ENCODE measurements around the gene CILP. TPM values are rescaled to one million over a fixed set of nuclear protein-coding genes. Genes with fewer than 3 reads are reported as not detected.
A peak's percentile ranks its signal among the peaks of the same experiment; 100 is the strongest.

CILP gene, protein sequence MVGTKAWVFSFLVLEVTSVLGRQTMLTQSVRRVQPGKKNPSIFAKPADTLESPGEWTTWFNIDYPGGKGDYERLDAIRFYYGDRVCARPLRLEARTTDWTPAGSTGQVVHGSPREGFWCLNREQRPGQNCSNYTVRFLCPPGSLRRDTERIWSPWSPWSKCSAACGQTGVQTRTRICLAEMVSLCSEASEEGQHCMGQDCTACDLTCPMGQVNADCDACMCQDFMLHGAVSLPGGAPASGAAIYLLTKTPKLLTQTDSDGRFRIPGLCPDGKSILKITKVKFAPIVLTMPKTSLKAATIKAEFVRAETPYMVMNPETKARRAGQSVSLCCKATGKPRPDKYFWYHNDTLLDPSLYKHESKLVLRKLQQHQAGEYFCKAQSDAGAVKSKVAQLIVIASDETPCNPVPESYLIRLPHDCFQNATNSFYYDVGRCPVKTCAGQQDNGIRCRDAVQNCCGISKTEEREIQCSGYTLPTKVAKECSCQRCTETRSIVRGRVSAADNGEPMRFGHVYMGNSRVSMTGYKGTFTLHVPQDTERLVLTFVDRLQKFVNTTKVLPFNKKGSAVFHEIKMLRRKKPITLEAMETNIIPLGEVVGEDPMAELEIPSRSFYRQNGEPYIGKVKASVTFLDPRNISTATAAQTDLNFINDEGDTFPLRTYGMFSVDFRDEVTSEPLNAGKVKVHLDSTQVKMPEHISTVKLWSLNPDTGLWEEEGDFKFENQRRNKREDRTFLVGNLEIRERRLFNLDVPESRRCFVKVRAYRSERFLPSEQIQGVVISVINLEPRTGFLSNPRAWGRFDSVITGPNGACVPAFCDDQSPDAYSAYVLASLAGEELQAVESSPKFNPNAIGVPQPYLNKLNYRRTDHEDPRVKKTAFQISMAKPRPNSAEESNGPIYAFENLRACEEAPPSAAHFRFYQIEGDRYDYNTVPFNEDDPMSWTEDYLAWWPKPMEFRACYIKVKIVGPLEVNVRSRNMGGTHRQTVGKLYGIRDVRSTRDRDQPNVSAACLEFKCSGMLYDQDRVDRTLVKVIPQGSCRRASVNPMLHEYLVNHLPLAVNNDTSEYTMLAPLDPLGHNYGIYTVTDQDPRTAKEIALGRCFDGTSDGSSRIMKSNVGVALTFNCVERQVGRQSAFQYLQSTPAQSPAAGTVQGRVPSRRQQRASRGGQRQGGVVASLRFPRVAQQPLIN
- total RNA-seq: under 1 TPM in 1 of 2 experiments, not detected in 1; 0.05 TPM

DNA sequence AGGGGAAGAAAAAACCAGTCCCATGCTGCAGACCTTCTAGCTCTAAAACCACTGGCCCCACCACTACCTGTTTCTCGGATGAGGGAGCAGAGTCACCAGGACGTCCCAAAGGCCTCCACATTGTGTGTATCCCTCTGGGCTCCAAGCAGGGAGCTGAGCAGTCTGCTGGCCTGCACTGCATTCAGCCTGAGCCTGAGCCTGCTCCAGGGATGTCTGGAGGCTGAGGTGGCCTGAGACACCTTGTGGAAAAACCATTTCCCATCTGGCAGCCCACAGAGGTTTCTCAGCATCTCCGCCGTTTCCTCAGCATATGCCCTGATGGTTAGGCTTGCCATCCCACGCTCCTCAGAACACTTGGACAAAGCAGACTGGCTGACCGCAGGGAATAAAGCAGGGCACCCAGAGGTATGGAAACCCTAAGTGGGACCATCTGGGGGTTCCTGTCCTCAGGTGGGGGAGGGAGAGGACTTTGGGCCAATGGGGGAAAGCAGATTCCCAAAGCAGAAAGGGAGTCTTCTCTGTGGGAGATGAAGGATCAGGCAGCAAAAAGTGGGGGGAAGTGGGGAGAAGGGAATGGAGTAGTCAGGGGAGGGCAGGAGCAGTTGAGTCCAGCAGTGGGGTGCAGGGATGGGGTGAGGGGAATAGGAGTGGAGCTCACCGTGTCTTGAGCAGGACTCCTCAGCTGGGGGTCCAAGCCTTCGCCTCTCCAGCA, at the start of gene CILP:
Gene CILP, minus strand, starts transcription at position 704 of the 712 bp plus-strand sequence. CDS start 1,718 bp downstream, outside the sequence.
- Mint-ChIP-seq H3K27ac (no peak within 1 kb of the TSS), H3K4me3 (no peak within 1 kb of the TSS), H3K36me3 (no peaks in the 10 kb centered on the region), H3K27me3 (peaks cover under 1% of the 10 kb centered on the region), H3K9me3 (no peaks in the 10 kb centered on the region), H3K4me1 (ENCODE audit: low read depth) (peaks cover 3% of the 10 kb centered on the region)
- ChIA-PET POLR2A (no interaction called here), CTCF (interaction anchor here (0.6 to 1.8 kb wide), 8 partner anchors 10 to 87 kb away, joined by 3 to 6 read pairs (median 4); partner anchors contain the start of genes CLPX and PARP16)
- intact Hi-C loops (cut with micrococcal nuclease): no loop called here
- DNase-seq: no peak

DNA sequence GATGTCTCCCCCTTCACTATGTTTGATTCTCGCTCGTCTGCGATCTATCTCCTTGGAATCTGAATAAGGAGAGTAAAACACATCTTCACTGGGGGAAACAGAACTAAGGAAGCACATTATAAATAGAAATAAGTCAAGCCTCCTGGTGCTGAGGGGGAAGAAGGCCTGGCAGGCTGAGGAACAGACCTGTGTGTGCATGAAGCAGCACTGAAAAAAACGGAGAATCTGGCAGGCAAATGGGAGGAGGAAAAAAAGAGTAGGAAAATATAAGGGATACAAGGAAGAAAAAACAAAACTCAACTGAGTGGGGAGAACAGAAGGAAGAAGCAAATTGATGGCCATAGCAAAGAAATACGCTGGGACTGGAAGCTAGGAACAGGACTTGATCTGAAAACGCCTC, 49.7 kb upstream of the CILP start:
- ChIA-PET POLR2A (no interaction called here), CTCF (no interaction called here)
- no peak overlapping the region for H3K4me3 Mint-ChIP-seq
- no peaks in the 10 kb centered on the region for H3K4me1 Mint-ChIP-seq (ENCODE audit: low read depth)
- no peak for DNase-seq
- no peak overlapping the region for H3K27ac Mint-ChIP-seq
- H3K27me3 Mint-ChIP-seq: no peaks in the 10 kb centered on the region
- H3K9me3 Mint-ChIP-seq: no peaks in the 10 kb centered on the region
- intact Hi-C loops (cut with micrococcal nuclease): no loop called here
- peaks cover 26% of the 10 kb centered on the region for H3K36me3 Mint-ChIP-seq

DNA sequence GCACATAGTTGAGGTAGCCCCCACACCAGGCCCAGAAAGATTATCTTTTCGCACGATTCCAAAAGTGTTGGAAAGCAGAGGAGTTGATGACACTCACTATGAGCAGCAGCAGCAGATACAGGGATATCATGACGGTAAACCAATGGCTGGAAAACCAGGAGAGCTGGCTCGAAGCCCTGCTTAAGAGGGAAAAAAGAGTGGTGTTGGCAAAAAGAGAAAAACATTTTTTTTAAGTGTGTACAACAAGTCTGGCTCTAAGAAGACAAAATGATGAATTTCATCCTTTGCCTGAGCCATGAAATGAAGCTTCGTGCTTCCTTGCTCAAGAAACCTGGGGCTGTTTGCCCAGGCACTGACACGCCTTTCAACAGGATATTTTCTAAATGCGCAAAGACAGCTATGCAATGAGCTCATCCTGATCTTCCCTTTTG, 48.1 kb upstream of the CILP start:
- CTCF ChIA-PET: no interaction called here
- Mint-ChIP-seq H3K36me3 (peaks cover 26% of the 10 kb centered on the region), H3K4me3 (no peak overlapping the region), H3K27ac (no peak overlapping the region), H3K9me3 (no peaks in the 10 kb centered on the region), H3K4me1 (ENCODE audit: low read depth) (no peaks in the 10 kb centered on the region), H3K27me3 (no peaks in the 10 kb centered on the region)
- POLR2A ChIA-PET: no interaction called here
- no peak for DNase-seq
- intact Hi-C loops (cut with micrococcal nuclease): no loop called here

DNA sequence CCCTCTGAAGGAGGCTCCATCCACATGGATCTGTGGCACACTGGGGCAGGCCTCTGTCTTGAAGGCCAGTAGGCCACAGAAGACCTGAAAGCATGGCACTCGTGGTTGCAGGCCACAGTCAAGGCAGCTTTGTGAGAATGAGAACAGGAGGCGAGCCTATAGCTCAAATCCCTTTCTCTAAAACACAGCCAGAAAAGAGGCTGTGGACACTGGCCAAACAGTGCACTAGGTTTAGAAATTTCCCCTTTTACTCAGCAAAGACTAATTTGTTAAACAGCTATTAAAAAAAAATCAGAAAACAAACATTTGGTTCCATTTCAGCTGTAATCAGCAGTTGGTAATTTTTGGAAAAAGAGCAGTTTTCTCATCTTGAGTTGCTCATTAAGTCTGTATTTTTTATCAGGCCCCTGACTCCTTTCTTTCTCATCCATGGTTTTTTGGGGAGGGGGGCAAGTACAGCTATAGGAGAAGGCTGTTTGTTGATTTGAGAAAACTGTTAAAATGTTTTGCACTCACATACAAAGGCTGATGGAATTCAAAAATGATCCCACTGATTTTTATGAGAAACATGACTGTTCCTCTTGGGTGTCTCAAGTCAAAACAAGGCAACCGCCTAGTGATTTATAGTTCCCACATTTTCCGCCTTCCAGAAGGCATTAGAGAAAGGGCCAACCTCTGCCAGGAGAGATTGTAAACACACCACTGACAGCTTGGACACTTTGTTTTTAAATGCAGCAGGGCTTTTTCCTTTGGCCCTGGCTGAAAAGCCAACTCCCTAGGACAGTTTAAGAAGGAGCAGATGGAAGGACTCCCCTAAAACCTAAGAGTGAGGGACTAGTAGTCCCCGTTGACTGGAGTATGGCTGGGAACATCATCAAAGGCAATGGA, 47.3 kb upstream of the CILP start:
- no peak overlapping the region for H3K4me3 Mint-ChIP-seq
- POLR2A ChIA-PET: no interaction called here

DNA sequence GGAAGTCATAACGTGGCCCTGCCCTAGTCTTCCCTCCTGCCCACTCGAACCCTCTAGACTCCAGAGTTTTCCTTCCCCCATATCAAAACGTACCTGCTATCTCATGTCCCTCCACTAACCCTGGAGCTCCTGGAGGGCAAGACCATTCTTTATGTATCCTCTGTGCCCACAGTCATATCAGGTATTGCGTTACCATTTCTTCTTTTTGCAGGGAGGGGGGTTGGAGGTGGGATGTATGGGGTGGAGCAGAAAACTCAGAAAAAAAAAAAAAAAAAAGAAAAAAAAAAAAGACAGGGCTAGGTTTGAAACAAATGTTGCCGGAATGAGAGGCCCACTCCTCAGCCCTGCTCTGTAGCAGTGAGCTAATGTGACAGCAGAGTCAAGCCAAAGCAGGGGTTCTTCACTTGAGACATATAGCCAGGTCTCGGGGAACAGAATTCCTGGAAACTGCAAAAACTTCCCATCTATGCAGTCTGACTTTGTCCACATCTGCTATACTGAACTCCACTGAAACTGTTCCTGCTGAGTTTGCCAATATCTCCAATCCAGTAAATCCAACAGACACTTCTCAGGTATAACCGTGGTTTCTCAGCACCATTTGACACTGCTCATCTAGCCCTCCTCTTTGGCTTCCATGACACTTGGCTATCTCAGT, 44.3 kb upstream of the CILP start:
- POLR2A ChIA-PET: no interaction called here
- CTCF ChIA-PET: no interaction called here
- H3K4me1 Mint-ChIP-seq (ENCODE audit: low read depth): peaks cover under 1% of the 10 kb centered on the region
- peaks cover 20% of the 10 kb centered on the region for H3K36me3 Mint-ChIP-seq
- no peaks in the 10 kb centered on the region for H3K9me3 Mint-ChIP-seq
- H3K27ac Mint-ChIP-seq: no peak overlapping the region
- no peak for DNase-seq
- H3K27me3 Mint-ChIP-seq: no peaks in the 10 kb centered on the region
- H3K4me3 Mint-ChIP-seq: no peak overlapping the region
- intact Hi-C loops (cut with micrococcal nuclease): no loop called here

More for the DNA sequence above, 47.3 kb upstream of the CILP start:
- H3K27ac Mint-ChIP-seq: no peak overlapping the region
- no peak for DNase-seq
- no peaks in the 10 kb centered on the region for H3K4me1 Mint-ChIP-seq (ENCODE audit: low read depth)
- no peaks in the 10 kb centered on the region for H3K27me3 Mint-ChIP-seq
- CTCF ChIA-PET: interaction anchor here (1.0 kb wide), 1 partner anchor 46 kb away, joined by 5 read pairs; no protein-coding TSS in a partner anchor
- H3K36me3 Mint-ChIP-seq: peaks cover 26% of the 10 kb centered on the region
- intact Hi-C loops (cut with micrococcal nuclease): no loop called here
- no peaks in the 10 kb centered on the region for H3K9me3 Mint-ChIP-seq

DNA sequence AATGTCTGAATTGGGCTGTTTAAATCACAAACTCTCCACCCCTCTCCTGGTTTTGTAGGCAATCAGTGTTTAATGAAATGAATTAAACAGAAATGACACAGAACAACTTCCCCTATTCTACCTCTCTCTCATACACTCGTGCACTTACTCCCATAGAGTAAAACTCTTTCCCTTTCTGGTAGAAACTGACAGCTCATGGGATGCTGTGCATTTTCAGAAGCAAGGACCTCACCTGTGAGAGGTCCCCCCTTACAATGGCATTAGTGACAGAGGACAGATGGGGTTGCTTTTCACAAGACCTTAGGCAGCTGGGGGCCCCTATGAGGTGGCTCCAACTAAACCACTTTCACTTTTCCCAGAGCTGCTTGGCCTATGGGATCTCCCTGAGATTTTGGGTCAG, 43.5 kb upstream of the CILP start:
- Mint-ChIP-seq H3K4me3 (no peak overlapping the region), H3K4me1 (ENCODE audit: low read depth) (peaks cover 9% of the 10 kb centered on the region), H3K27ac (no peak overlapping the region), H3K36me3 (peaks cover 18% of the 10 kb centered on the region), H3K9me3 (no peaks in the 10 kb centered on the region), H3K27me3 (no peaks in the 10 kb centered on the region)
- CTCF ChIA-PET: no interaction called here
- no peak for DNase-seq
- POLR2A ChIA-PET: no interaction called here
- intact Hi-C loops (cut with micrococcal nuclease): no loop called here

DNA sequence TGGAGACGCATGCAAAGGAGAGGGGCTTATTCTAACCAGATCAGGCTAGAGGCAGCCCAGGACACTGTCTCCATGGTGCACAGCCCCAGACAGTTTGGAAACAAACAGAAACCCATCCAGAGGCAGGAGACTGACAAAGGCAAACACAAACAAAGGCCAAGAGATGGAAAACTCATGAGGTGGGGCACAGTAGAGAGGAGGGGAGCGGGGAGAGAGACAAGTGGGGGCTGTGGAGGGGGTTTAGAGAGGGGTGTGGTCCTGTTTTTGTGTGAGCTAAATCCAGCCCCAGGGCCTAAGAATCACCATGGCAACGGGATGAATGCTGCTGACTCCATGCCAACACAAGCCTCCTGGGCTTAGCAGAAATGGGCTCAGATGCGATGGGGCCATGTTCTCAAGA, 43.1 kb upstream of the CILP start:
- CTCF ChIA-PET: no interaction called here
- H3K4me1 Mint-ChIP-seq (ENCODE audit: low read depth): peaks cover 13% of the 10 kb centered on the region
- intact Hi-C loops (cut with micrococcal nuclease): no loop called here
- H3K4me3 Mint-ChIP-seq: no peak overlapping the region
- H3K27me3 Mint-ChIP-seq: no peaks in the 10 kb centered on the region
- POLR2A ChIA-PET: no interaction called here
- no peaks in the 10 kb centered on the region for H3K9me3 Mint-ChIP-seq
- no peak for DNase-seq
- H3K27ac Mint-ChIP-seq: no peak overlapping the region
- H3K36me3 Mint-ChIP-seq: peaks cover 16% of the 10 kb centered on the region

DNA sequence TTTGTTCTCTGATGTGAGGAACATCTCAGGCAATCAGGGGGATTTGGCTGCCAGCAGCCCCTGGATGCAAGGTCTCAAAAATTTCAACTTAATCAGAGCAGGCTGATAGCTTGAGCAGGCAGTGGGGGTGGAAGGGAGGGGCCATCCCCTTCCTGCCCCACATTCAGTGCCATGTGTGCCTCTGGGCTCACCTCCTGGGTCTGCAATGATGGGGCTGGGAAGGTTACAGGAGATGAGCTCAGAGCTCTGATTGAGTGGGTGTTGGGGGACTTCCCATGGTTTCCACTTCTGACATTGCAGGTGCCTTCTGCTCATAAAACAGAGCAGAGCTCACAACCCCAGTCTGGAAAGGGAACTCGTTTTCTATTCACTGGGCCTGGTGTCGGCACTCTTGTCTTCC, 38.4 kb upstream of the CILP start:
- intact Hi-C loops (cut with micrococcal nuclease): loop anchor here (2.0 to 5.0 kb wide), 2 partner anchors 38 to 47 kb away; partner anchors contain the start of genes PARP16 and RNU5A-1
- Mint-ChIP-seq H3K27me3 (no peaks in the 10 kb centered on the region), H3K4me1 (ENCODE audit: low read depth) (peaks cover 16% of the 10 kb centered on the region), H3K27ac (peak overlapping the region; percentile 60), H3K9me3 (no peaks in the 10 kb centered on the region), H3K4me3 (no peak overlapping the region), H3K36me3 (peaks cover 5% of the 10 kb centered on the region)
- ChIA-PET CTCF (interaction anchor here (0.9 to 1.6 kb wide), 4 partner anchors 21 to 64 kb away, joined by 3 to 10 read pairs (median 5); partner anchors contain the start of genes CILP, CLPX and PARP16), POLR2A (interaction anchor here (0.6 to 2.0 kb wide), 5 partner anchors 31 to 1094 kb away, joined by 3 to 14 read pairs (median 4); partner anchors contain the start of genes CLPX, PARP16 and RNU5B-1)
- peak; percentile 89 for DNase-seq

DNA sequence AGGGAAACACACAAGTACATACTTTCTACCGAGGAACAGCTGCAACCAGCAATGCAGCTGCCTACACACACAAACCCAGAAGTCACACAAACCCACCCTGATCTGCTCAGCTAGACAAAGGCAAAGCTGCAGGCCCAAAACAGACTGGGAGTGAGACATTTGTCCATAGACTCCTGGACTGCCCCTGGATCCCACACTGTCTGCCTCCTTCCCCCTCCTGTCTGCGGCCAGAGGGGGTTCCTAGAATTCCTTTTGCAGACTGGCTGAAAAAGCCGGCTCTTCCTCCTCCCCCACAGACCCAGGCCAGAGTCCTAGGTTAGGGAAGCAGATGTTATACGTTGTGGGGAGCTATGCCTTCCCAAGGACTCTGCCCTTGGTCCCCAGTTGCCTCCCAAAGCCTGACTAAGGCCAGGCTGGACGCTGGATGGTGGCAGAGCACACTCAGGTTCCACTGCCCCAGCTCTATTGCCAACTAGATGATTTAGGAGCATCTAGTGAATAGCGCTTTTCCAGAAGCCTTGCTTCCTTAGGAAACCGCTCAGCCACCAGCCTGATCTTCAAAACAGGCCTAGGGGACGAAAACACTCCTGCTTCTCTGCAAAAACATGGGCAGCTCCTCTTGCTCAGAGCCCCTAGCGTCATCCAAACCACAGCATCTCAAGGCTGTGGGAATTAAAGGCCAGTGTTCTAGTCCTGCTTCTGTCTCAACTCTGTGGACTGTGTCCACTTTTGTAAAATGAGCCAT, 37.4 kb upstream of the CILP start:
- ChIA-PET POLR2A (interaction anchor here (1.4 to 2.0 kb wide), 2 partner anchors 56 to 63 kb away, joined by 4 to 14 read pairs; partner anchors contain the start of genes CLPX and RNU5B-1), CTCF (interaction anchor here (0.6 to 1.6 kb wide), 3 partner anchors 22 to 1338 kb away, joined by 3 to 10 read pairs (median 4); partner anchors contain the start of gene PARP16)
- DNase-seq: no peak
- intact Hi-C loops (cut with micrococcal nuclease): loop anchor here (2.0 to 5.0 kb wide), 2 partner anchors 39 to 48 kb away; partner anchors contain the start of genes PARP16 and RNU5A-1
- H3K27me3 Mint-ChIP-seq: no peaks in the 10 kb centered on the region
- peaks cover 16% of the 10 kb centered on the region for H3K4me1 Mint-ChIP-seq (ENCODE audit: low read depth)
- H3K9me3 Mint-ChIP-seq: no peaks in the 10 kb centered on the region
- H3K4me3 Mint-ChIP-seq: no peak overlapping the region
- peaks cover 5% of the 10 kb centered on the region for H3K36me3 Mint-ChIP-seq
- no peak overlapping the region for H3K27ac Mint-ChIP-seq

DNA sequence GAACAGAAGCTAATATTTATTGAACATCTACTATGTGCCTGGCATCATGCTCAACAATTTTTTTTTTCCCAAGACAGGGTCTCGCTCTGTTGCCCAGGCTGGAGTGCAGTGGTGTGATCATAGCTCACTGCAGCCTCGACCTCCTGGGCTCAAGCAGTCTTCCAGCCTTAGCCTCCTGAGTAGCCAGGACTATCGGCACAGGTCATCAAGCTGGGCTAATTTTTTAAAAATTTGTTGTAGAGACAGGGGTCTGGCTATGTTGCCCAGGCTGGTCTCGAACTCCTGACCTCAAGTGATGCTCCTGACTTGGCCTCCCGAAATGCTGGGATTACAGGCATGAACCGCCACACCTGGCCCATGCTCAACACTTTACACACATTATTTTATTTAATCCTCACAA, 35.7 kb upstream of the CILP start:
- H3K27ac Mint-ChIP-seq: no peak overlapping the region
- ChIA-PET POLR2A (no interaction called here), CTCF (no interaction called here)
- H3K27me3 Mint-ChIP-seq: no peaks in the 10 kb centered on the region
- H3K36me3 Mint-ChIP-seq: peaks cover 5% of the 10 kb centered on the region
- intact Hi-C loops (cut with micrococcal nuclease): loop anchor here (5.0 kb wide), 1 partner anchor 40 kb away; the partner anchor contains the start of gene PARP16
- H3K4me3 Mint-ChIP-seq: no peak overlapping the region
- H3K9me3 Mint-ChIP-seq: no peaks in the 10 kb centered on the region
- peaks cover 16% of the 10 kb centered on the region for H3K4me1 Mint-ChIP-seq (ENCODE audit: low read depth)
- no peak for DNase-seq

All from activated CD4-positive, alpha-beta memory T cell treated with anti-CD3 and anti-CD28 coated beads for 36 hours (primary cell).